K562 (cell line): ENCODE data around the gene PTPN1. TPM values are rescaled to one million over a fixed set of nuclear protein-coding genes. Genes with fewer than 3 reads are reported as not detected.

Experiments
- ATAC-seq: fragments of 200-7000 bp; cut with Tn5 transposase; 3 replicates; pipeline ENCODE4 v1.9.1; 2020; ENCODE audit warnings: moderate library complexity
- BruUV-seq: library from RNA; stranded (reverse); fragments of 400-500 nt; replicated peaks from 2 replicates; lab custom pipeline; 2021; lab: Mats Ljungman, UMichigan
- CTCF ChIA-PET: fragments of 300-600 bp; formaldehyde crosslinking; extraction: SDS; loops from one replicate; lab custom pipeline; 2021; ENCODE audit warnings: low intra/inter-chr PET ratio; lab: Yijun Ruan, JAX
- POLR2A ChIA-PET: fragments of 300-600, 350-650 bp; sonication (Branson Sonifier 250); formaldehyde crosslinking; extraction: SDS; loops from one replicate; lab custom pipeline; 2021; ENCODE audit warnings: antibody characterized with exemption, inconsistent platforms; lab: Yijun Ruan, JAX
- DNase-seq, 4 experiments: peaks; one replicate each; pipeline versions ENCODE4 v3.0.0 to v3.0.0-alpha.2; 2011 to 2018; ENCODE audit warnings: low spot score in 3 of 4, mixed read lengths in 3 of 4; ENCODE audit errors: extremely low read depth in 1 of 4
- FAIRE-seq: peaks from 2 replicates; lab custom pipeline; 2011; peaks lifted over from hg19 to GRCh38; lab: Jason Lieb, UNC
- H2AFZ ChIP-seq: 2 replicates; pipeline ENCODE4 v1.6.0; 2011; ENCODE audit warnings: low read depth, low read length, control low read depth, inconsistent platforms
- H3K27ac ChIP-seq: fragments of 200-600 bp; 3 replicates; pipeline ENCODE4 v1.8.0; 2011; ENCODE audit warnings: low read depth, mild to moderate bottlenecking, control low read depth, inconsistent platforms, low read length, moderate library complexity, mixed read lengths; ENCODE audit errors: extremely low read depth
- H3K27me3 ChIP-seq, 2 experiments: fragments of 300-600 bp in 1 of 2; 2 replicates in 1 of 2; 3 replicates in 1 of 2; pipeline versions ENCODE4 v1.6.0 to v1.8.0; 2011; ENCODE audit warnings: inconsistent platforms in 2 of 2, low read length in 2 of 2, mild to moderate bottlenecking in 1 of 2, mixed read lengths in 1 of 2, moderate library complexity in 1 of 2; ENCODE audit not compliant: control insufficient read depth in 2 of 2, insufficient read depth in 2 of 2
- H3K36me3 ChIP-seq: fragments of 300-600 bp; 3 replicates; pipeline ENCODE4 v1.8.0; 2011; ENCODE audit warnings: mild to moderate bottlenecking, low read length, inconsistent platforms; ENCODE audit not compliant: control insufficient read depth, insufficient read depth
- H3K4me1 ChIP-seq, 2 experiments: fragments of 200-600 bp in 1 of 2; replicated peaks in 1 of 2; 2 replicates in 1 of 2; 3 replicates in 1 of 2; pipeline versions ENCODE4 v1.5.1 to v1.8.0; 2011; ENCODE audit warnings: inconsistent platforms in 2 of 2, low read length in 2 of 2, mild to moderate bottlenecking in 1 of 2, mixed read lengths in 1 of 2, moderate library complexity in 1 of 2; ENCODE audit not compliant: control insufficient read depth in 2 of 2, insufficient read depth in 2 of 2
- H3K4me2 ChIP-seq: 2 replicates; pipeline ENCODE4 v1.6.1; 2011; ENCODE audit warnings: low read length, control low read depth, inconsistent platforms, mixed read lengths; ENCODE audit not compliant: insufficient read depth
- H3K4me3 ChIP-seq: fragments of 200-600 bp; sonication (generic), shearing (Covaris generic); 2 replicates; pipeline ENCODE4 v1.5.1; 2016; ENCODE audit warnings: control low read depth, inconsistent platforms
- H3K79me2 ChIP-seq: fragments of 200-600 bp; 3 replicates; pipeline ENCODE4 v1.8.0; 2011; ENCODE audit warnings: low read length, inconsistent platforms; ENCODE audit not compliant: control insufficient read depth, insufficient read depth
- H3K9ac ChIP-seq, 2 experiments: 2 replicates each; pipeline versions ENCODE4 v1.6.0 to v1.6.1; 2011; ENCODE audit warnings: low read depth in 2 of 2, low read length in 2 of 2, control low read depth in 1 of 2, inconsistent platforms in 1 of 2, mild to moderate bottlenecking in 1 of 2, mixed read lengths in 1 of 2; ENCODE audit not compliant: insufficient read depth in 1 of 2
- H3K9me1 ChIP-seq: one replicate; pipeline ENCODE4 v1.6.0; 2011; ENCODE audit warnings: inconsistent platforms, mild to moderate bottlenecking, low read length, moderate library complexity; ENCODE audit not compliant: control insufficient read depth, insufficient read depth
- H3K9me3 ChIP-seq: replicated peaks from 2 replicates; pipeline ENCODE4 v1.5.1; 2011; ENCODE audit warnings: low read depth, low read length, inconsistent platforms; ENCODE audit not compliant: control insufficient read depth, insufficient read depth
- H4K20me1 ChIP-seq: replicated peaks from 2 replicates; pipeline ENCODE4 v1.6.1; 2011; ENCODE audit warnings: low read length, inconsistent platforms, mixed read lengths; ENCODE audit not compliant: control insufficient read depth, insufficient read depth
- ARID1B ChIP-seq: fragments of 450-650 bp; IDR thresholded peaks from 2 replicates; pipeline ENCODE4 v1.6.1; 2016; ENCODE audit warnings: antibody characterized with exemption, mild to moderate bottlenecking, inconsistent platforms
- BRF1 ChIP-seq: IDR thresholded peaks from 3 replicates; pipeline ENCODE4 v1.6.1; 2011; ENCODE audit warnings: borderline replicate concordance, mild to moderate bottlenecking; ENCODE audit not compliant: insufficient read length; ENCODE audit errors: extremely low read depth
- CEBPG ChIP-seq, 3 experiments: fragments of 200-800 bp in 1 of 3; sonication (Bioruptor generic) in 1 of 3; sonication (generic) in 1 of 3; formaldehyde crosslinking in 1 of 3; IDR thresholded peaks in 2 of 3; conservative IDR thresholded peaks in 1 of 3; 2 replicates each; pipeline versions ENCODE4 v1.6.1 to v1.8.0; 2016 to 2022; ENCODE audit warnings: missing compliant biosample characterization in 2 of 3, missing genetic modification characterization in 2 of 3, mild to moderate bottlenecking in 1 of 3, missing genetic modification reagents in 1 of 3
- EP300 ChIP-seq: IDR thresholded peaks from 2 replicates; pipeline ENCODE4 v1.6.1; 2012; ENCODE audit warnings: low read length, improper control_type of control experiment
- WGBS: fragments of 100-300 bp; shearing (Covaris generic); methylation state at CpG from one replicate; pipeline ENCODE4 v1.1.6; 2016; ENCODE audit warnings: low coverage, mixed read lengths; ENCODE audit not compliant: insufficient coverage; ENCODE audit errors: missing lambda C conversion rate; 5-methylcytosine and 5-hydroxymethylcytosine counted together
- in situ Hi-C: fragments of 300-500 bp; cut with MboI; formaldehyde crosslinking; loops from 4 replicates; pipeline ENCODE4 v1.15.0; 2018; ENCODE audit warnings: inconsistent platforms, mixed read lengths
- intact Hi-C: fragments of 100-400 bp; cut with micrococcal nuclease; formaldehyde crosslinking; loops from 2 replicates; pipeline ENCODE4 v1.14.2; 2022
- polyA plus RNA-seq, 8 experiments: library from polyadenylated mRNA; depleted of rRNA in 4 of 8; stranded (reverse) in 5 of 8; unstranded in 3 of 8; fragments of >200 nt; fragmentation: Nextera tagmentation in 2 of 8; fragmentation: Illumina TruSeq in 1 of 8; extraction: Ambion mirVana in 2 of 8; extraction: Trizol in 1 of 8; gene quantifications; 2 replicates each; pipeline versions ENCODE4 v1.2.1 to v1.2.3, GENCODE V29; 2011 to 2014; ENCODE audit warnings: inconsistent platforms in 1 of 8, missing spikeins in 1 of 8
- total RNA-seq, 7 experiments: library from RNA; depleted of rRNA in 6 of 7; stranded (reverse); fragments of >200 nt in 6 of 7; fragmentation: Illumina TruSeq in 2 of 7; extraction: Trizol in 2 of 7; gene quantifications; 2 replicates each; pipeline versions ENCODE4 v1.2.1 to v1.2.3, GENCODE V29; 2011 to 2021; ENCODE audit warnings: low replicate concordance in 1 of 7
- TF ChIP-seq, protein P1 (sequence below): fragments of 250-450 bp; sonication (Bioruptor Pico); IDR thresholded peaks from 2 replicates; pipeline ENCODE4 v1.8.0; 2022; ENCODE audit warnings: inconsistent platforms

PTPN1 gene
- total and polyA plus RNA-seq, 9 of the 15 experiments (the other 6 are each of a cell fraction or from before 2014, with no cell fraction given): 11.0 to 85.3 (median 54.0) TPM

DNA sequence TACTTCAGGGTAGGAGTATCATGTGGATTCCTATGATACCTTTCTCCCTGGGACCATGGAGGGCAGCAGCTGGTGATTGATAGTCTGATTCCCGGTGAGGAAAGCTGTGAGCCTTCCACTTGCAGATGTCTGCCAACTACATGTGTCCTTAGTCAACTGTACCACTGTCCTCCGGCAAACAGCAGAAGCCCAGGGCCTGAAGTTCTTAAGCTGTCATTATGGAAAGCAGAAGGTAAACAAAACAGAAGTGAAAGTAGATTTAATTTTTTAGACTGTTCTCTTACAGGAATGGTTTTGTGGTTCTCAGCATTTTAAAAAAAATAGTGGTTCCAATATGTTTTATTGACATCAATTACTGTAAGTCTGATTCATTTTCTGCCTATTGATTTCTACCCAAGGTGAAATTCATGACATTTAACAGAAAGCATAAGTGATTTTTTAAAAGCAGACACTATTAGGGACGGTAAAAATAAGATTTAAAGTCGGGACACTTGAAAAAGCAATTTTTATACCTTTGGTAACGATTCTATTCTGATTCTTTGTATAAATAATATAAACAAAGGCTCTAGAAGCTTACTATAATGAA is 36.6 kb downstream of the PTPN1 start:
- H3K27ac ChIP-seq: no peak overlapping the region
- no peak for FAIRE-seq
- BruUV-seq: no TSS peak
- peaks cover 9% of the 10 kb centered on the region; the same call in 1 of the 2 replicates for H4K20me1 ChIP-seq
- WGBS: 79% methylated on average over 5 of the region's 5 CpGs
- peaks cover 93% of the 10 kb centered on the region for H3K79me2 ChIP-seq
- in situ Hi-C loops: no loop called here
- CTCF ChIA-PET: no interaction called here
- no peak overlapping the region for H3K9ac ChIP-seq
- ATAC-seq: no peak
- no peak overlapping the region for H3K4me3 ChIP-seq
- no peak for DNase-seq
- POLR2A ChIA-PET: interaction anchor here (0.6 to 1.2 kb wide), 4 partner anchors 12 to 37 kb away, joined by 3 to 4 read pairs (median 4); partner anchors contain the start of gene PTPN1
- no peak overlapping the region for H3K4me2 ChIP-seq
- intact Hi-C loops: no loop called here
- no peaks in the 10 kb centered on the region for H3K9me3 ChIP-seq
- H3K4me1 ChIP-seq: peaks cover 0 to 6% of the 10 kb centered on the region in 2 experiments; a peak in 4 of 5 replicates
- H3K9me1 ChIP-seq: no peaks in the 10 kb centered on the region
- TF ChIP-seq EP300: no peak
- TF ChIP-seq CEBPG (CRISPR knock-in tag; IDR thresholded peaks at IDR 0.05): no peak
- TF ChIP-seq CEBPG (tag; conservative IDR thresholded peaks at IDR 0.05 in 1 of 2, IDR thresholded peaks at IDR 0.05 in 1 of 2): no peak
- TF ChIP-seq BRF1: no peak
- TF ChIP-seq, protein P1, sequence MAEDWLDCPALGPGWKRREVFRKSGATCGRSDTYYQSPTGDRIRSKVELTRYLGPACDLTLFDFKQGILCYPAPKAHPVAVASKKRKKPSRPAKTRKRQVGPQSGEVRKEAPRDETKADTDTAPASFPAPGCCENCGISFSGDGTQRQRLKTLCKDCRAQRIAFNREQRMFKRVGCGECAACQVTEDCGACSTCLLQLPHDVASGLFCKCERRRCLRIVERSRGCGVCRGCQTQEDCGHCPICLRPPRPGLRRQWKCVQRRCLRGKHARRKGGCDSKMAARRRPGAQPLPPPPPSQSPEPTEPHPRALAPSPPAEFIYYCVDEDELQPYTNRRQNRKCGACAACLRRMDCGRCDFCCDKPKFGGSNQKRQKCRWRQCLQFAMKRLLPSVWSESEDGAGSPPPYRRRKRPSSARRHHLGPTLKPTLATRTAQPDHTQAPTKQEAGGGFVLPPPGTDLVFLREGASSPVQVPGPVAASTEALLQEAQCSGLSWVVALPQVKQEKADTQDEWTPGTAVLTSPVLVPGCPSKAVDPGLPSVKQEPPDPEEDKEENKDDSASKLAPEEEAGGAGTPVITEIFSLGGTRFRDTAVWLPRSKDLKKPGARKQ (CRISPR knock-in tag): no peak
- no peak for TF ChIP-seq ARID1B
- H2AFZ ChIP-seq: no peak overlapping the region
- peaks cover 50% of the 10 kb centered on the region; the same call in 1 of the 3 replicates for H3K36me3 ChIP-seq
- no peaks in the 10 kb centered on the region for H3K27me3 ChIP-seq
